Calu3 (cell line): Measurements from ENCODE around the gene R3HDM2. TPM values are rescaled to one million over a fixed set of nuclear protein-coding genes. Genes with fewer than 3 reads are reported as not detected.

Source experiments
- BruUV-seq: library from RNA; stranded (reverse); fragments of 400-500 nt; replicated peaks from 2 replicates; lab custom pipeline; 2021; lab: Mats Ljungman, UMichigan
- CTCF ChIA-PET: fragments of 300-600 bp; sonication (Branson Sonifier 250); formaldehyde crosslinking; loops from one replicate; lab custom pipeline; 2022; ENCODE audit warnings: antibody characterized with exemption; lab: Charles Lee
- DNase-seq: peaks from one replicate; pipeline ENCODE4 v3.0.0; 2022
- H3K27ac Mint-ChIP-seq: one replicate; pipeline ENCODE4 v1.8.0; 2022; ENCODE audit warnings: mixed read lengths; ENCODE audit not compliant: unreplicated experiment
- H3K27me3 Mint-ChIP-seq: one replicate; pipeline ENCODE4 v1.8.0; 2022; ENCODE audit warnings: mixed read lengths; ENCODE audit not compliant: unreplicated experiment
- H3K36me3 Mint-ChIP-seq: one replicate; pipeline ENCODE4 v1.8.0; 2022; ENCODE audit warnings: mild to moderate bottlenecking, moderate library complexity, mixed read lengths; ENCODE audit not compliant: insufficient read depth, unreplicated experiment
- H3K4me1 Mint-ChIP-seq: one replicate; pipeline ENCODE4 v1.8.0; 2022; ENCODE audit warnings: mild to moderate bottlenecking, low read depth, mixed read lengths; ENCODE audit not compliant: unreplicated experiment
- H3K4me3 Mint-ChIP-seq: one replicate; pipeline ENCODE4 v1.8.0; 2022; ENCODE audit warnings: mild to moderate bottlenecking, low read depth, moderate library complexity, mixed read lengths; ENCODE audit not compliant: unreplicated experiment
- H3K9me3 Mint-ChIP-seq: one replicate; pipeline ENCODE4 v1.8.0; 2022; ENCODE audit warnings: low read depth, mixed read lengths; ENCODE audit not compliant: unreplicated experiment
- CTCF ChIP-seq: fragments of 200-600 bp; IDR thresholded peaks from one replicate; pipeline ENCODE4 v1.8.0; 2022; ENCODE audit warnings: antibody characterized with exemption; ENCODE audit not compliant: unreplicated experiment
- intact Hi-C: fragments of 100-400 bp; cut with micrococcal nuclease; formaldehyde crosslinking; loops from one replicate; pipeline ENCODE4 v1.10.0; 2022; ENCODE audit not compliant: unreplicated experiment
- total RNA-seq: library from RNA; stranded (reverse); gene quantifications from 2 replicates; pipeline ENCODE4 v1.2.3, GENCODE V29; 2022

Gene R3HDM2
- total RNA-seq, 1 experiment from 2014 or later = 77.3 TPM

DNA sequence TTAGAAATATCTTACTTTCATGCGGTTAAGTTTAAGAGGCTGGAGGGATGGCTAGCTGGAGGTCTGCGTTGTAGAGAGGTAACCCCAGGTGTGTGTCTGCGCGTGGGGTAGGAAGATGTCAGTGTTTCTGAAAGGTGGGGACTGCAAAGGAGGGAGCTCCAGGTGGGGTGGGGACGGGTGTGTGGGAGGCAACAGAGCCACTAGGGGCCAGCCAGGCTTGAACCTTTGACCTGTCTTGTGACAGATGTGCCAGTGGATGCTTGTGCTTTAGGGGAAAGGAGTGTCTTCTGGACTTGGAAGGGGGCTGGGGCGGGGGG is 29.6 kb upstream of the R3HDM2 start:
- peaks cover 52% of the 10 kb centered on the region for H3K4me1 Mint-ChIP-seq
- CTCF ChIA-PET = interaction anchor here (0.9 to 3.6 kb wide), 3 partner anchors 11 to 152 kb away, joined by 9 to 13 read pairs (median 11); no protein-coding TSS in a partner anchor
- peaks cover 35% of the 10 kb centered on the region for H3K36me3 Mint-ChIP-seq
- H3K9me3 Mint-ChIP-seq = no peaks in the 10 kb centered on the region
- no TSS peak for BruUV-seq
- peaks cover 58% of the 10 kb centered on the region for H3K27me3 Mint-ChIP-seq
- H3K27ac Mint-ChIP-seq = no peak overlapping the region
- TF ChIP-seq CTCF = no peak
- no peak for DNase-seq
- intact Hi-C loops = no loop called here
- peak overlapping the region; percentile 74 for H3K4me3 Mint-ChIP-seq

GRCh38 chr12:57459750-57460467 is 29.1 kb upstream of the R3HDM2 start, which contains the start of gene GLI1:
Gene GLI1 (plus strand): TSS chr12:57459785. CDS start chr12:57463692, 3,907 bp downstream.
- Mint-ChIP-seq H3K4me1 (peaks cover 56% of the 10 kb centered on the region), H3K27me3 (peaks cover 53% of the 10 kb centered on the region), H3K36me3 (peaks cover 35% of the 10 kb centered on the region), H3K4me3 (peak within 1 kb of the TSS; percentile 74), H3K9me3 (no peaks in the 10 kb centered on the region), H3K27ac (peak within 1 kb of the TSS; percentile 96)
- intact Hi-C loops = loop anchor here (5.0 to 10.0 kb wide), 2 partner anchors 165 to 248 kb away; no protein-coding TSS in a partner anchor
- no TSS peak for BruUV-seq
- CTCF ChIA-PET = interaction anchor here (0.9 to 3.6 kb wide), 7 partner anchors 11 to 246 kb away, joined by 3 to 13 read pairs (median 6); no protein-coding TSS in a partner anchor
- no peak for TF ChIP-seq CTCF
- DNase-seq = no peak

DNA sequence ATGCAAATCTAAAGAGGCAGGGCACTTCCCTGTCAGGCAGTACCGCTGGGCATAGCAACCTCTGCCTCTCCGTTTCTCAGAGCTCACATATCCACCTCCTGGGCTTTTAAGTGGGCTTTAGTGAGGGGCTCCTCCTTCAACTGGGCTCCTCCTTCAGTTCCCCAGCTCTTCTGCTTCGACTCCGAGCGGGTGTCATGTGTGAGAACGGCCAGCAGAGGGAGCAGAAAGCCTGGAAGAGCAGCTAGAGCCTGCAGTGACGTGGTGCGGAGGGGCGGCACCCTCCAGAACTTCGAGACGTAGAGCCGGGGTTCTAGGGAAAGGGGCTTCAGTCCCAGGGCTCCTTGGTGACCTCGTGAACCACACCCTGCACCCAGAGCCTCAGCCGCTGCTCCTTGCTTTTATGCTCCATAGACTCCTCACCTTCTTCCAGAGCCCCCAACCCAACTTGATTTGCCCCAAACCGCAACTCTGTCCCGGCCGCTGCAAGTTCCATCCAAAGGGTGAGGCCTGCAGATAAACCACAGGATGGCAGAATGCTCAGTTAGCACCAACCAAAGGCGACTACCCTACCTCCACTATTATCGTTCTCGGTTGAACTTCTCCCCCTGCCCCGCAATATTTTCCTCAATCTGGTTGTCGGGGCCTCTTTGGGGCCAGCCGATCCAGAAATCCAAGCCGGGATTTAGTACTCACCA is 28.4 kb upstream of the R3HDM2 start:
- Mint-ChIP-seq H3K27ac (peak overlapping the region; percentile 96), H3K4me3 (peak overlapping the region; percentile 74), H3K27me3 (peaks cover 46% of the 10 kb centered on the region), H3K4me1 (peaks cover 56% of the 10 kb centered on the region), H3K9me3 (no peaks in the 10 kb centered on the region), H3K36me3 (peaks cover 35% of the 10 kb centered on the region)
- TF ChIP-seq CTCF = peak; percentile 95
- intact Hi-C loops = loop anchor here (5.0 to 10.0 kb wide), 2 partner anchors 166 to 247 kb away; no protein-coding TSS in a partner anchor
- CTCF ChIA-PET = interaction anchor here (0.9 to 3.6 kb wide), 11 partner anchors 9 to 246 kb away, joined by 3 to 13 read pairs (median 5); partner anchors contain the start of gene MARS1
- BruUV-seq = no TSS peak
- DNase-seq = peak; percentile 96

DNA sequence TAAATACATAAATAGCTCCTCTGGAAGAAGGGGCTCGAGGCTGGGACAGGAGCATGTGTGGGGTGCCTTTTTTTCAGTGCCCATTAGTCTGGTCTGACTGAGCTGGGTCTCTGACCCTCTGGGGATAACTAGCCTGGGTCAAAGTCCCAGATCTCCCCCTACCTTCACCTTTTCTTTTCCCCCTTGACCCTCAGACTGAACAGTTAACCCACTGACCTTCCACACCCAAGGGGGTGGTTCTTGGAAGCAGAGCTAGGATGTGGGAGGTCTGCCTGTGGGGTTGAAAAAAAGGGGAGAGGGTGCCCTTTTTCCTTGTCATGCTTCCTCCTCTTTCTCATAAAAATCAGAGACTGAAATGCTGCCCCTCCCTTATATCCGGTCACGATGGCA is 27.8 kb upstream of the R3HDM2 start:
- H3K36me3 Mint-ChIP-seq = peaks cover 35% of the 10 kb centered on the region
- peaks cover 56% of the 10 kb centered on the region for H3K4me1 Mint-ChIP-seq
- DNase-seq = no peak
- CTCF ChIA-PET = interaction anchor here (0.9 to 3.6 kb wide), 12 partner anchors 8 to 245 kb away, joined by 3 to 13 read pairs (median 5); partner anchors contain the start of genes MARS1 and SHMT2
- no peaks in the 10 kb centered on the region for H3K9me3 Mint-ChIP-seq
- H3K27ac Mint-ChIP-seq = peak overlapping the region; percentile 96
- TSS peak; percentile 95 for BruUV-seq
- no peak for TF ChIP-seq CTCF
- peaks cover 41% of the 10 kb centered on the region for H3K27me3 Mint-ChIP-seq
- intact Hi-C loops = loop anchor here (5.0 to 10.0 kb wide), 2 partner anchors 166 to 246 kb away; no protein-coding TSS in a partner anchor
- peak overlapping the region; percentile 74 for H3K4me3 Mint-ChIP-seq
